ENCODE results near the gene AIFM2.
"Not testable (repeated sequence)": the region's sequence is repeated elsewhere in the genome, so short reads cannot be mapped to it uniquely, and the experiment has no call there.

AIFM2 gene

DNA sequence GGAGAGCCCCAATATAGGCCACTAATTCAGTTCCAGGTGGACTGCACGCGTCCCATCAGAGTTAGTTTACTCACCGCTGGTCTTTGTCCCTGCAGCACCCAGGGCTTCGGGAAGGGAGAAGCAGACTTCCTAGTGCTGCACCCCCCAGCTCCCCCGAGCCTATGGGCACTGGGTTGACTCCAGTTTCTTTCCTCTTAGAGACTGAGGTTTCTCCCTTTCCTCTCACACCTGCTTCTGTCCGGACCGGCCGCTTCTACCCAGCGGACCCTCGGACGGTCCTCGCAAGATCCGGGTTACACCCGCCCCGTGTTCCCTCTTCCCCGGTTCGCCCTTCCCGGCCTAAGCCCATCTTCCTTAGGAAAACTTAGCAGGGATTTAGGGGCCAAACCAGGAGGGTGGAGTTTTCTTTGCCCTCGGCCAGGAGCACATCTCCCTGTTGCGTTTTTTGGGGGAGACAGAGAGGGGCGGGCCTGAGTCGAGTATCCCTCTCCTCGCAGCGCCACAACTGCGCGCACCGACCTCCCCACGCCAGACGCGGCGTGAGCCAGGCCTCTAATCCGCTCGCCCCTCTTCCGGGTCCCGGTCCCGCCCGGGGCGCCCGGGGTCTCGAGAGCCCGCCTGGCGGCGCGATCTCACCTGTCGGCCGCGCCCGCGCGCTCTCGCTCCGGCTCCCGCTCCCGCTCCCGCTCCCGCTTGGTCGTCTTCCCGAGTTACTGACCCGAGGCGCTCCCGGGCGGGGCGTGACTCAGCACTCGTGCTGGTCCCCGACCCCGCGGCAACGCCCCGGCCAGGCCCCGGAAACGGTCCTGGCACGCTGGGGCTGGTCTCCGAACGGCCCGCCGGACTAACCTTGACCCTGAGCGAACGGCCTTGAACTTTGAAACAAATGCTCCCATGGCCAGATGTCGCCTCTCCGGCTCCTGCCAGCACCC, at the start of gene AIFM2:
Gene AIFM2 (minus strand): TSS at position 728 of the 932 bp plus-strand sequence. CDS start 8,741 bp downstream, outside the sequence.
- H3K27me3 ChIP-seq (ENCODE audit: insufficient read depth, low read depth, severe bottlenecking): no peaks in the 10 kb centered on the region
- H3K9me3 ChIP-seq (ENCODE audit: severe bottlenecking): no peaks in the 10 kb centered on the region
- H3K27ac ChIP-seq: peak within 1 kb of the TSS; percentile 63
- TF ChIP-seq, protein P1, sequence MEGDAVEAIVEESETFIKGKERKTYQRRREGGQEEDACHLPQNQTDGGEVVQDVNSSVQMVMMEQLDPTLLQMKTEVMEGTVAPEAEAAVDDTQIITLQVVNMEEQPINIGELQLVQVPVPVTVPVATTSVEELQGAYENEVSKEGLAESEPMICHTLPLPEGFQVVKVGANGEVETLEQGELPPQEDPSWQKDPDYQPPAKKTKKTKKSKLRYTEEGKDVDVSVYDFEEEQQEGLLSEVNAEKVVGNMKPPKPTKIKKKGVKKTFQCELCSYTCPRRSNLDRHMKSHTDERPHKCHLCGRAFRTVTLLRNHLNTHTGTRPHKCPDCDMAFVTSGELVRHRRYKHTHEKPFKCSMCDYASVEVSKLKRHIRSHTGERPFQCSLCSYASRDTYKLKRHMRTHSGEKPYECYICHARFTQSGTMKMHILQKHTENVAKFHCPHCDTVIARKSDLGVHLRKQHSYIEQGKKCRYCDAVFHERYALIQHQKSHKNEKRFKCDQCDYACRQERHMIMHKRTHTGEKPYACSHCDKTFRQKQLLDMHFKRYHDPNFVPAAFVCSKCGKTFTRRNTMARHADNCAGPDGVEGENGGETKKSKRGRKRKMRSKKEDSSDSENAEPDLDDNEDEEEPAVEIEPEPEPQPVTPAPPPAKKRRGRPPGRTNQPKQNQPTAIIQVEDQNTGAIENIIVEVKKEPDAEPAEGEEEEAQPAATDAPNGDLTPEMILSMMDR (IDR thresholded peaks at IDR 0.05; ENCODE audit: low read depth, low read length): 0 out of 2 replicates have a peak, but pooled peaks have one; percentile 24
- no peaks in the 10 kb centered on the region; the same call in 1 of the 2 replicates for H3K36me3 ChIP-seq
- DNase-seq: peak; percentile 74
- H3K4me3 ChIP-seq (ENCODE audit: low read depth, low read length): peak within 1 kb of the TSS; percentile 81

DNA sequence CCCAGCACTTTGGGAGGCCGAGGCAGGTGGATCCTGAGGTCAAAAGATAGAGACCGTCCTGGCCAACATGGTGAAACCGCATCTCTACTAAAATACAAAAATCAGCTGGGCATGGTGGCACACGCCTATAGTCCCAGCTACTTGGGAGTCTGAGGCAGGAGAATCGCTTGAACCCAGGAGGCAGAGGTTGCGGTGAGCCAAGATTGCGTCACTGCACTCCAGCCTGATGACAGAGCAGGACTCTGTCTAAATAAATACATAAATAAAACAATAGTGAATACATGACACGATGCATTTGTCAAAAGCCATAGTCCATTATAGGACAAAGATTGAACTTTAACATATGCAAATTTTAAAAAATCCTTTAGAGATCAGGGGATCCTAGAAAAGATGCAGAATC, 46.6 kb upstream of the AIFM2 start:
- not testable (repeated sequence) for H3K27me3 ChIP-seq (ENCODE audit: insufficient read depth, low read depth, severe bottlenecking); H3K27ac ChIP-seq; H3K36me3 ChIP-seq; H3K4me3 ChIP-seq (ENCODE audit: low read depth, low read length); DNase-seq
- peaks cover 16% of the 10 kb centered on the region for H3K9me3 ChIP-seq (ENCODE audit: severe bottlenecking)

DNA sequence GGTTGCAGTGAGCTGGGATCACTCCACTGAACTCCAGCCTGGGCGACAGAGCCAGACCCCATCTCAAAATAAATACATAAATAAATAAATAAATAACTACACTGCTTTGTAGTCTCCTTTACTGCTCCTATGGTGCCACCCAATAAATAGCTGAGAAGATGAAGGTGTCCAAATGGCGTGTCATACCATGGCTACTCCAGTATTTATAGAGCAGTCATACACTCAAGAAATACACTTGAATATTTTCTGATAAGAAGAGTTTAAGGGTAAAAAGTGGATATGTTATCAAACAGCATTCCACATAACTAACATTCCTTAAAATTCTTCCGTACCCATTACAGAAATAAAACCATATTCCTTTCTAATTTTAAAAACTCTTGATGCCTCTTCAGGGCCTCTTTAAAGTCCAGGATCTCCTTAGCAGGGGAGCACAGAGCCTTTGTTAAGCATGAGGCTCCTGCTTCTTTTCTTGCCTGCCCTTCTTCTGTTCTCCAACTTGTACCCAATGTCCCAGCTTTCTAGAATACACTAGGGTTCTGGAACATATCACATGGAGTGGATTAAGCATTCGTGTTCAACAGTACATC, 45.6 kb upstream of the AIFM2 start:
- no peaks in the 10 kb centered on the region for H3K36me3 ChIP-seq
- H3K27ac ChIP-seq: no peak overlapping the region
- H3K4me3 ChIP-seq (ENCODE audit: low read depth, low read length): no peak overlapping the region
- no peak for DNase-seq
- TF ChIP-seq, protein P1 (IDR thresholded peaks at IDR 0.05; ENCODE audit: low read depth, low read length): no peak
- H3K27me3 ChIP-seq (ENCODE audit: insufficient read depth, low read depth, severe bottlenecking): no peaks in the 10 kb centered on the region
- peaks cover 16% of the 10 kb centered on the region for H3K9me3 ChIP-seq (ENCODE audit: severe bottlenecking)

DNA sequence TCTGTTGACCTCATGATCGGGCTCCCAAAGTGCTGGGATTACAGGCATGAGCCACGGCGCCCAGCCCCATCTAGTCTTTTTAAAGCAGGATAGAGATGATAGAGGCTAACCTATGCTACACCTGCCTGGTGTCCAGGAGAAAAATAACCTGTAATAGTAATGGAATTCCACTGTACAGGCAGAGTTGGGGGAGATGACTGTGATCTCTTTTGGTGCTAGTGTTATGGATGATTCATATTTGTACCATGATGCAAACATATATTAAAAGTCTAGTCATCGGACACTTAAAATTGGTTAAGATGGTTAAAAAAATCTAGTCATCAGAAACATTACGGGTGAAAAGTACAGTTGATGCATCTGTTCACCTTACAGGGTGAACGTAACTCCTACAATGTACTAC, 43.8 kb upstream of the AIFM2 start:
- no peak overlapping the region for H3K27ac ChIP-seq
- TF ChIP-seq, protein P1 (IDR thresholded peaks at IDR 0.05; ENCODE audit: low read depth, low read length): no peak
- H3K9me3 ChIP-seq (ENCODE audit: severe bottlenecking): peaks cover 16% of the 10 kb centered on the region
- DNase-seq: no peak
- no peaks in the 10 kb centered on the region for H3K36me3 ChIP-seq
- H3K27me3 ChIP-seq (ENCODE audit: insufficient read depth, low read depth, severe bottlenecking): no peaks in the 10 kb centered on the region
- no peak overlapping the region for H3K4me3 ChIP-seq (ENCODE audit: low read depth, low read length)

DNA sequence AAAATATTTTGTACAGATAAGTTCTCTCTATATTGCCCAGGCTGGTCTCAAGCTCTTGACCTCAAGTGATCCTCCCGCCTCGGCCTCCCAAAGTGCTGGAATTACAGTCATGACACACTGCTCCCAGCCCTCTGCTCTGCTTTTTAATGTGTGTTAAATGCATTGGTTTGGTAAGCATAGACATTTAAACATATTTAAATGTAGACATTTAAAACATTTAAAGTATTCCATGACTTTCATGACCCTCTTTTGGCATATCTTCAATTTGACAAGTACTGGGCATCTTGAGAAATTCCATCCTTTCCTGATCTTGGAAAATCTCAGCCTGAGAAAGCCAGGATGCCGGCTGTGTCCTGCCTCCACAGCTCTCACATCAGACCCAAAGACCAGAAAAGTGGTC, 42.9 kb upstream of the AIFM2 start:
- peaks cover 19% of the 10 kb centered on the region for H3K9me3 ChIP-seq (ENCODE audit: severe bottlenecking)

More for the DNA sequence above, 42.9 kb upstream of the AIFM2 start:
- no peak overlapping the region for H3K4me3 ChIP-seq (ENCODE audit: low read depth, low read length)
- no peaks in the 10 kb centered on the region for H3K36me3 ChIP-seq
- DNase-seq: no peak
- no peaks in the 10 kb centered on the region for H3K27me3 ChIP-seq (ENCODE audit: insufficient read depth, low read depth, severe bottlenecking)
- no peak overlapping the region for H3K27ac ChIP-seq
- TF ChIP-seq, protein P1 (IDR thresholded peaks at IDR 0.05; ENCODE audit: low read depth, low read length): no peak

All from WERI-Rb-1 (cell line).